ENCODE data around the gene ARF6. TPM values are rescaled to one million over a fixed set of nuclear protein-coding genes. Genes with fewer than 3 reads are reported as not detected.

ARF6 gene
- total RNA-seq, 1 experiment from 2014 or later: 49.2 TPM

- TF ChIP-seq CTCF (conservative IDR thresholded peaks at IDR 0.05): no peak
- no peak overlapping the region for H3K27ac ChIP-seq (ENCODE audit: insufficient read length, low read depth, low read length)
- H3K56ac ChIP-seq (ENCODE audit: insufficient read length, low read depth, low read length): no peak overlapping the region
- H2BK20ac ChIP-seq (ENCODE audit: low read depth, low read length, poor library complexity, severe bottlenecking): no peak overlapping the region
- H3K9me3 ChIP-seq (ENCODE audit: control insufficient read depth, low read depth, low read length): no peaks in the 10 kb centered on the region
- no peaks in the 10 kb centered on the region for H3K4me1 ChIP-seq (ENCODE audit: insufficient read depth, low read length)
- no peaks in the 10 kb centered on the region for H3K27me3 ChIP-seq (ENCODE audit: insufficient read depth, low read length)
- DNase-seq: no peak
- H3K27me3 Mint-ChIP-seq (ENCODE audit: low read depth): no peaks in the 10 kb centered on the region
- H2AFZ ChIP-seq (ENCODE audit: low read length): no peak overlapping the region
- no peak overlapping the region for H3K23ac ChIP-seq (ENCODE audit: insufficient read length, low read depth, low read length)
- H4K91ac ChIP-seq (ENCODE audit: insufficient read length, low read depth, low read length): no peak overlapping the region
- H2BK120ac ChIP-seq (ENCODE audit: low read depth, low read length, poor library complexity, severe bottlenecking): no peak overlapping the region
- no peaks in the 10 kb centered on the region for H3K23me2 ChIP-seq (ENCODE audit: insufficient read length, low read depth, low read length, poor library complexity, severe bottlenecking)
- no peak overlapping the region for H2AK5ac ChIP-seq (ENCODE audit: insufficient read length, low read length)
- H4K8ac ChIP-seq (replicated peaks; ENCODE audit: insufficient read length, low read depth, low read length): no peak overlapping the region
- H2BK12ac ChIP-seq (ENCODE audit: insufficient read length, low read depth, low read length): no peak overlapping the region
- no peak overlapping the region for H3K4me2 ChIP-seq (ENCODE audit: insufficient read depth, insufficient read length, low read length)
- no peak overlapping the region for H4K5ac ChIP-seq (ENCODE audit: insufficient read length, low read depth, low read length)
- H2BK15ac ChIP-seq (ENCODE audit: low read depth, low read length): no peak overlapping the region
- H3K4ac ChIP-seq (ENCODE audit: low read depth, low read length): no peak overlapping the region
- H3K27ac Mint-ChIP-seq: no peak overlapping the region
- H3K4me3 Mint-ChIP-seq: no peak overlapping the region
- no peaks in the 10 kb centered on the region; a peak in 1 of 5 replicates for H3K9me3 Mint-ChIP-seq
- peaks cover 9% of the 10 kb centered on the region in 2 experiments for H3K4me1 Mint-ChIP-seq
- no peaks in the 10 kb centered on the region for H4K20me1 ChIP-seq (ENCODE audit: control insufficient read depth, insufficient read depth, insufficient read length)
- H3K79me2 ChIP-seq (ENCODE audit: insufficient read depth, low read length): no peaks in the 10 kb centered on the region
- no peak overlapping the region for H3K18ac ChIP-seq (ENCODE audit: insufficient read length, low read depth, low read length)
- no peaks in the 10 kb centered on the region for H3K36me3 Mint-ChIP-seq (ENCODE audit: insufficient read depth in 1 of 3, low read depth in 3 of 3)
- no peak overlapping the region for H3T11ph ChIP-seq (ENCODE audit: low read length)
- no peak overlapping the region for H2BK5ac ChIP-seq (ENCODE audit: insufficient read length, low read length)
- no peak overlapping the region for H3K14ac ChIP-seq (ENCODE audit: insufficient read depth, low read length)
- H3K79me1 ChIP-seq (ENCODE audit: insufficient read depth, low read depth, low read length, poor library complexity, severe bottlenecking): no peaks in the 10 kb centered on the region
- no peak overlapping the region for H3K9ac ChIP-seq (ENCODE audit: extremely low read depth, insufficient read length, low read length)
These were observed 11.4 kb downstream of the ARF6 start for GRCh38 chr14:49904270-49904669.
